Testis (tissue), 2 donors: Measurements from ENCODE around the gene EFCAB12.

ENCODE experiments used
- POLR2A ChIP-seq: fragments of 450-650 bp; IDR thresholded peaks from one replicate; pipeline ENCODE4 v1.6.1; 2017; ENCODE audit warnings: antibody characterized with exemption, mild to moderate bottlenecking, moderate library complexity
- TF ChIP-seq, protein P1 (sequence below), 3 experiments: fragments of 450-650 bp in 2 of 3; fragments of 200-600 bp in 1 of 3; sonication (generic) in 1 of 3; IDR thresholded peaks; one replicate each; pipeline ENCODE4 v1.5.1; 2016 to 2019; ENCODE audit warnings: antibody characterized with exemption in 3 of 3, mild to moderate bottlenecking in 2 of 3, moderate library complexity in 1 of 3

DNA sequence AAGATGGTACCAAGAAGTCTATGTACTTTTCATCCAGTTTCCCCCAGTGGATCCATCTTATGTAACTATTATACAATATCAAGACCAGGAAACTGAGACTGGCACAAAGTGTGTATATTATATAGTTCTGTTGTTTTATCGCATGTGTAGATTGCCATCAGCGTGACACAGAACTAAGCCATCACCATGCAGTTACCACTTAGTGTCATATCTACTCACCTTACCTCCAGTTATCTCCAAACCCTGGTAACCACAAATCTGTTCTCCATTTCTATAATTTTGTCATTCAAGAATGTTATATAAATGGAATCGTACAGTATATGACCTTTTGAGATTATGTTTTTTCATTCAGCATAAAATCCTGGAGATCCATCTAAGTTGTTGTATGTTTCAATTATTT, 34.7 kb upstream of the EFCAB12 start:
- TF ChIP-seq, protein P1, sequence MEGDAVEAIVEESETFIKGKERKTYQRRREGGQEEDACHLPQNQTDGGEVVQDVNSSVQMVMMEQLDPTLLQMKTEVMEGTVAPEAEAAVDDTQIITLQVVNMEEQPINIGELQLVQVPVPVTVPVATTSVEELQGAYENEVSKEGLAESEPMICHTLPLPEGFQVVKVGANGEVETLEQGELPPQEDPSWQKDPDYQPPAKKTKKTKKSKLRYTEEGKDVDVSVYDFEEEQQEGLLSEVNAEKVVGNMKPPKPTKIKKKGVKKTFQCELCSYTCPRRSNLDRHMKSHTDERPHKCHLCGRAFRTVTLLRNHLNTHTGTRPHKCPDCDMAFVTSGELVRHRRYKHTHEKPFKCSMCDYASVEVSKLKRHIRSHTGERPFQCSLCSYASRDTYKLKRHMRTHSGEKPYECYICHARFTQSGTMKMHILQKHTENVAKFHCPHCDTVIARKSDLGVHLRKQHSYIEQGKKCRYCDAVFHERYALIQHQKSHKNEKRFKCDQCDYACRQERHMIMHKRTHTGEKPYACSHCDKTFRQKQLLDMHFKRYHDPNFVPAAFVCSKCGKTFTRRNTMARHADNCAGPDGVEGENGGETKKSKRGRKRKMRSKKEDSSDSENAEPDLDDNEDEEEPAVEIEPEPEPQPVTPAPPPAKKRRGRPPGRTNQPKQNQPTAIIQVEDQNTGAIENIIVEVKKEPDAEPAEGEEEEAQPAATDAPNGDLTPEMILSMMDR (IDR thresholded peaks at IDR 0.05), result no peak
- no peak for TF ChIP-seq POLR2A
